ENCODE results near the gene AFG1L.

The AFG1L gene

GRCh38 chr6:108455688-108456087 lies 160.8 kb downstream of the AFG1L start:
- no peak overlapping the region for H3K27ac ChIP-seq (ENCODE audit: low read depth, low read length, poor library complexity, severe bottlenecking)
- no peak overlapping the region for H2AFZ ChIP-seq (ENCODE audit: low read length)
- no peak overlapping the region for H3K4me3 ChIP-seq (ENCODE audit: low read depth, low read length, poor library complexity, severe bottlenecking)
- no peaks in the 10 kb centered on the region for H4K20me1 ChIP-seq (ENCODE audit: insufficient read depth, low read length)
- H3K9ac ChIP-seq (ENCODE audit: low read length): no peak overlapping the region
- H3K4me1 ChIP-seq (ENCODE audit: insufficient read depth, low read length, severe bottlenecking): peaks cover 8% of the 10 kb centered on the region
- TF ChIP-seq CTCF (IDR thresholded peaks at IDR 0.05; ENCODE audit: low read length) (no peak), EZH2 (IDR thresholded peaks at IDR 0.05; ENCODE audit: borderline replicate concordance, low read length) (no peak)
- no peaks in the 10 kb centered on the region for H3K36me3 ChIP-seq (ENCODE audit: insufficient read depth, low read length)
- no peaks in the 10 kb centered on the region for H3K9me3 ChIP-seq (ENCODE audit: low read length)
- no peaks in the 10 kb centered on the region for H3K79me2 ChIP-seq (ENCODE audit: insufficient read depth, low read length)
- no peaks in the 10 kb centered on the region for H3F3A ChIP-seq (ENCODE audit: insufficient read depth, low read length)
- no peak overlapping the region for H3K4me2 ChIP-seq (ENCODE audit: low read length)
- no peaks in the 10 kb centered on the region for H3K27me3 ChIP-seq (ENCODE audit: insufficient read depth, low read length)
- H3K9me2 ChIP-seq (ENCODE audit: low read depth, low read length): no peaks in the 10 kb centered on the region

- Histone ChIP-seq H3K4me3 (ENCODE audit: low read depth, low read length, poor library complexity, severe bottlenecking) (no peak overlapping the region), H2AFZ (ENCODE audit: low read length) (no peak overlapping the region), H3K27me3 (ENCODE audit: insufficient read depth, low read length) (no peaks in the 10 kb centered on the region), H3K4me1 (ENCODE audit: insufficient read depth, low read length, severe bottlenecking) (peaks cover 13% of the 10 kb centered on the region), H3K9me3 (ENCODE audit: low read length) (no peaks in the 10 kb centered on the region), H3F3A (ENCODE audit: insufficient read depth, low read length) (no peaks in the 10 kb centered on the region; the same call in 1 of the 2 replicates), H3K27ac (ENCODE audit: low read depth, low read length, poor library complexity, severe bottlenecking) (no peak overlapping the region), H3K79me2 (ENCODE audit: insufficient read depth, low read length) (no peaks in the 10 kb centered on the region), H3K36me3 (ENCODE audit: insufficient read depth, low read length) (no peaks in the 10 kb centered on the region), H3K9me2 (ENCODE audit: low read depth, low read length) (no peaks in the 10 kb centered on the region), H3K4me2 (ENCODE audit: low read length) (no peak overlapping the region), H3K9ac (ENCODE audit: low read length) (no peak overlapping the region), H4K20me1 (ENCODE audit: insufficient read depth, low read length) (no peaks in the 10 kb centered on the region)
- no peak for TF ChIP-seq EZH2 (IDR thresholded peaks at IDR 0.05; ENCODE audit: borderline replicate concordance, low read length)
- TF ChIP-seq CTCF (IDR thresholded peaks at IDR 0.05; ENCODE audit: low read length): no peak
Measured at GRCh38 chr6:108463784-108464183, 168.9 kb downstream of the AFG1L start.

GRCh38 chr6:108464418-108465097 lies 169.7 kb downstream of the AFG1L start:
- no peak for TF ChIP-seq EZH2 (IDR thresholded peaks at IDR 0.05; ENCODE audit: borderline replicate concordance, low read length)
- no peak for TF ChIP-seq CTCF (IDR thresholded peaks at IDR 0.05; ENCODE audit: low read length)
- Histone ChIP-seq H3K9ac (ENCODE audit: low read length) (no peak overlapping the region), H3K79me2 (ENCODE audit: insufficient read depth, low read length) (no peaks in the 10 kb centered on the region), H3K4me1 (ENCODE audit: insufficient read depth, low read length, severe bottlenecking) (peaks cover 13% of the 10 kb centered on the region), H3K27me3 (ENCODE audit: insufficient read depth, low read length) (no peaks in the 10 kb centered on the region), H3K4me3 (ENCODE audit: low read depth, low read length, poor library complexity, severe bottlenecking) (no peak overlapping the region), H3K9me3 (ENCODE audit: low read length) (no peaks in the 10 kb centered on the region), H3K4me2 (ENCODE audit: low read length) (no peak overlapping the region; the same call in 1 of the 2 replicates), H3F3A (ENCODE audit: insufficient read depth, low read length) (no peaks in the 10 kb centered on the region; the same call in 1 of the 2 replicates), H3K27ac (ENCODE audit: low read depth, low read length, poor library complexity, severe bottlenecking) (peak overlapping the region; percentile 36), H3K36me3 (ENCODE audit: insufficient read depth, low read length) (no peaks in the 10 kb centered on the region), H3K9me2 (ENCODE audit: low read depth, low read length) (no peaks in the 10 kb centered on the region), H2AFZ (ENCODE audit: low read length) (no peak overlapping the region), H4K20me1 (ENCODE audit: insufficient read depth, low read length) (no peaks in the 10 kb centered on the region)

Measured in OCI-LY1 (cell line).